Activated B cell treated with CpG ODN at 0.5 μM for 24 hours (primary cell): ENCODE results near the gene ADAT1. TPM values are rescaled to one million over a fixed set of nuclear protein-coding genes. Genes with fewer than 3 reads are reported as not detected.

Experiments used
- ATAC-seq: fragments of 200-7000 bp; cut with Tn5 transposase; one replicate; pipeline ENCODE4 v1.10.0; 2021; ENCODE audit warnings: low read depth, mild to moderate bottlenecking, moderate library complexity
- CTCF ChIA-PET: fragments of 350-600 bp; sonication (Branson Sonifier 250); formaldehyde crosslinking; loops from one replicate; lab custom pipeline; 2021; ENCODE audit warnings: antibody characterized with exemption; lab: Charles Lee
- POLR2A ChIA-PET: fragments of 350-600 bp; sonication (Branson Sonifier 250); formaldehyde crosslinking; loops from one replicate; lab custom pipeline; 2021; ENCODE audit warnings: antibody characterized with exemption; lab: Charles Lee
- DNase-seq: peaks from one replicate; pipeline ENCODE4 v3.0.0; 2022
- H3K27ac Mint-ChIP-seq: one replicate; pipeline ENCODE4 v1.8.0; 2020; ENCODE audit warnings: mixed read lengths
- H3K27me3 Mint-ChIP-seq: one replicate; pipeline ENCODE4 v1.8.0; 2021; ENCODE audit warnings: mixed read lengths
- H3K36me3 Mint-ChIP-seq: one replicate; pipeline ENCODE4 v1.8.0; 2021; ENCODE audit warnings: low read depth, mixed read lengths
- H3K4me1 Mint-ChIP-seq: one replicate; pipeline ENCODE4 v1.8.0; 2021; ENCODE audit warnings: mixed read lengths
- H3K4me3 Mint-ChIP-seq: one replicate; pipeline ENCODE4 v1.8.0; 2020; ENCODE audit warnings: mild to moderate bottlenecking, mixed read lengths
- H3K9me3 Mint-ChIP-seq: one replicate; pipeline ENCODE4 v1.8.0; 2020; ENCODE audit warnings: mixed read lengths
- CTCF ChIP-seq: fragments of 200-600 bp; IDR thresholded peaks from one replicate; pipeline ENCODE4 v1.8.0; 2022; ENCODE audit warnings: antibody characterized with exemption, mild to moderate bottlenecking
- intact Hi-C: fragments of 100-400 bp; cut with micrococcal nuclease; formaldehyde crosslinking; loops from one replicate; pipeline ENCODE4 v1.15.1; 2024
- total RNA-seq: library from RNA; stranded (reverse); gene quantifications from 2 replicates; pipeline ENCODE4 v1.2.3, GENCODE V29; 2022

ADAT1 gene
- total RNA-seq, 1 donor from 2014 or later: 57.2 TPM

GRCh38 chr16:75624921-75625334 lies 1.8 kb upstream of the ADAT1 start:
- intact Hi-C loops: no loop called here
- Mint-ChIP-seq H3K9me3 (no peaks in the 10 kb centered on the region), H3K4me3 (no peak overlapping the region), H3K27me3 (no peaks in the 10 kb centered on the region), H3K27ac (no peak overlapping the region), H3K4me1 (peaks cover 22% of the 10 kb centered on the region), H3K36me3 (peaks cover 61% of the 10 kb centered on the region)
- TF ChIP-seq CTCF: no peak
- DNase-seq (no peak), ATAC-seq (no peak)
- ChIA-PET CTCF (no interaction called here), POLR2A (no interaction called here)

DNA sequence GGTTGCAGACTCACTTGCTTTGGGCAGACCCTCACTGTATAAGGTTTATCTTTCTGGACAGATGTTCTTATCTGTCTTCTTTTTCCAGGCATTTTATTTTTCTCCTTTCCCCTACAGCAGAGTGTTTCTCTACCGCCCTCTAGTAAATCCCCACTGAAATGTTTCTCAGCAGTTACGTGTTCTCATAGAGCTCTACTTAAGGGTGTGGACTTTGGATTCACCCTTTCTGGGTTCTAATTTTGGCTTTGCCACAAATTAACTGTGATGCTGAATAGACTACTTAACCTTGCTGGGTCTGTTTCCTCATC lies 2.0 kb downstream of the ADAT1 start:
- H3K27ac Mint-ChIP-seq: no peak overlapping the region
- DNase-seq: no peak
- ATAC-seq: no peak
- peaks cover 22% of the 10 kb centered on the region for H3K4me1 Mint-ChIP-seq
- no peaks in the 10 kb centered on the region for H3K27me3 Mint-ChIP-seq
- CTCF ChIA-PET: no interaction called here
- H3K36me3 Mint-ChIP-seq: peaks cover 52% of the 10 kb centered on the region
- peak overlapping the region; percentile 7 for H3K4me3 Mint-ChIP-seq
- POLR2A ChIA-PET: interaction anchor here (0.6 to 3.0 kb wide), 2 partner anchors 24 to 28 kb away, joined by 7 to 95 read pairs; partner anchors contain the start of genes KARS1 and TERF2IP
- TF ChIP-seq CTCF: no peak
- no peaks in the 10 kb centered on the region for H3K9me3 Mint-ChIP-seq
- intact Hi-C loops: no loop called here

DNA sequence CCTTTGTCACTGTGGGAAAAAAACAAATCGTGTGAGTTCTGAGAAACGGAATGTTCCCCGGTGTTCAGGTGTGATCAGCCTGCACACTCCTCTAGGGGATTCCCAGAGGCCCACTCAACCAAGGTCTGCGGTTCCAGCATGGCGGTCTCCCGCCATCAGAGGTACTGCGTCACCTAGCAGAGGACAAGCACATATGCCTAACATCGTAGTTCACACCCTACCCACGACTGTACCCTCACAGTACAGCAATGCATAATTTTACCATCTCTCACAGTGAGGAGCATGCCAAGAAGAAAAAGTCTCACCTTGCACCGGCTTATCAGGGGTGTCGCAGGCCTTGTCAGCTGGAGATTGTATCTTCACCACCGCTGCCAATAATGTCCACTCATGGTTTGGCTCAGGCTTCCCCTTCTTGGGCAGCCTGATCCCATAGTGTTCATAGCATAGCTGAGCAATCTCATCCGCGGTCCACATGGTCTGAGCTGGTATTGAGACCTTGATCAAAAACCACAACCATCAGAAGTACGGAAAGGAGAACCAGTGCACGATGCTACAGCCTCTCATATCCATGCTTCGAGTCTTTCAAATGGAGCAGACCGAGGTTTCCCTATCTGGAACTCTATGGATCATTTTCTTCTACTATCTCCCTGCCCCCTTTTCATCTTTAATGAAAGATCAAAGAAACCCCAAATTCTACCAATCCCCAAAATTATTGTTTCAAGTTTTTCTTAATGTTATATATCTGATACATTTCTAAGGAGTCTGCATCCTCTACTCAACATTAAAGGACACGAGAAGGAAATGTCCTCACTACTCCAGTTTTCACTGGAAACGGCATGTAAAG lies 2.5 kb downstream of the ADAT1 start:
- intact Hi-C loops: no loop called here
- Mint-ChIP-seq H3K4me1 (peaks cover 22% of the 10 kb centered on the region), H3K9me3 (no peaks in the 10 kb centered on the region), H3K4me3 (peak overlapping the region; percentile 7), H3K27ac (no peak overlapping the region), H3K27me3 (no peaks in the 10 kb centered on the region), H3K36me3 (peaks cover 52% of the 10 kb centered on the region)
- ATAC-seq (no peak), DNase-seq (no peak)
- POLR2A ChIA-PET: interaction anchor here (1.4 to 3.0 kb wide), 2 partner anchors 27 to 28 kb away, joined by 10 to 95 read pairs; partner anchors contain the start of genes KARS1 and TERF2IP
- no peak for TF ChIP-seq CTCF
- CTCF ChIA-PET: interaction anchor here (0.5 kb wide), 1 partner anchor 147 kb away, joined by 3 read pairs; no protein-coding TSS in a partner anchor

DNA sequence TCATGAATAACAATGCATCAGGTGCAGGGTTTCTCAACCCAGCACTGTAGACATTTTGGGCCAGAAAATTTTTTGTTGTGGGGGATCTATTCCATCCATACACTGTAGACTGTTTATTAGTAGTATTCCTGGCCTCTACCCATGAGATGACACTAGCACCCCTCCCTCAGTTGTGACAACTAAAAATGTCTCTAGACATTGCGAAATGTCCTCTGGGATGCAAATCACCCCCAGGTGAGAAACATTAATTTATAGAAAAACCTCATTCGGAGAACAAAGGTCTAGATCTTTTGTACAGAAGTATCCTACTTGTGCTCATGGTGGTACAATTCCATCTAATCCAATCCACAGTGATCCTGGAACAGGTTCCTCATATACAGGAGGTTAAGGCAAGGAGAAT lies 4.3 kb downstream of the ADAT1 start:
- no peak for TF ChIP-seq CTCF
- peaks cover 61% of the 10 kb centered on the region for H3K36me3 Mint-ChIP-seq
- DNase-seq (no peak), ATAC-seq (no peak)
- H3K4me1 Mint-ChIP-seq: peaks cover 22% of the 10 kb centered on the region
- H3K27ac Mint-ChIP-seq: no peak overlapping the region
- no peak overlapping the region for H3K4me3 Mint-ChIP-seq
- intact Hi-C loops: no loop called here
- ChIA-PET POLR2A (no interaction called here), CTCF (no interaction called here)
- H3K27me3 Mint-ChIP-seq: no peaks in the 10 kb centered on the region
- no peaks in the 10 kb centered on the region for H3K9me3 Mint-ChIP-seq

DNA sequence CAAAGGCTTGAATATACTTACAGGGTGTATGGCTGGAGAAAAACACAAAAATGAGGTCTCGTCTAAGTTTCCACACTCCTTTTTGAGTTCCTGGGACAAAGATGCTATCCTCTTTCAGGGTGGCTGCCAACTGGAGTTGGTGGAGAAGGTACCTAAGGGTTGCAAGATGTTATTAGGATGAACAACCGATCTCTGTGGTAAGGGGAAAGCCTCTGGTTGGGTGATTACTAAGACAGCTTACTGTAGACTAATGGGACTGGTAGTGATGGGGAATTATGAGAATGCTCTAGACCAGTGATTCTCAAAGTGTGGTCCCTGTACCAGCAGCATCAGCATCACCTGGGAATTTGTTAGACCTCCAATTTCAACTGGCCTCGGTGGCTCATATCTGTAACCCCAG lies 6.0 kb downstream of the ADAT1 start:
- no peak overlapping the region for H3K4me3 Mint-ChIP-seq
- DNase-seq: no peak
- no peaks in the 10 kb centered on the region for H3K9me3 Mint-ChIP-seq
- H3K36me3 Mint-ChIP-seq: peaks cover 72% of the 10 kb centered on the region
- POLR2A ChIA-PET: no interaction called here
- no peaks in the 10 kb centered on the region for H3K27me3 Mint-ChIP-seq
- intact Hi-C loops: no loop called here
- CTCF ChIA-PET: no interaction called here
- H3K4me1 Mint-ChIP-seq: peaks cover 14% of the 10 kb centered on the region
- TF ChIP-seq CTCF: no peak
- no peak overlapping the region for H3K27ac Mint-ChIP-seq
- no peak for ATAC-seq
